ENCODE data around the gene SEC11A. TPM values are rescaled to one million over a fixed set of nuclear protein-coding genes. Genes with fewer than 3 reads are reported as not detected.

The SEC11A gene
- total RNA-seq, 1 experiment from 2014 or later = 192 TPM

- peaks cover 8% of the 10 kb centered on the region for H3K36me3 Mint-ChIP-seq (ENCODE audit: insufficient read depth, unreplicated experiment)
- no peak for DNase-seq (ENCODE audit: unreplicated experiment)
- intact Hi-C loops (cut with micrococcal nuclease) = no loop called here
- peaks cover 16% of the 10 kb centered on the region for H3K9me3 Mint-ChIP-seq (ENCODE audit: unreplicated experiment)
- H3K4me1 Mint-ChIP-seq (ENCODE audit: insufficient read depth, unreplicated experiment) = no peaks in the 10 kb centered on the region
- no peaks in the 10 kb centered on the region for H3K27me3 Mint-ChIP-seq (ENCODE audit: insufficient read depth, unreplicated experiment)
- POLR2A ChIA-PET = interaction anchor here (1.1 to 4.4 kb wide), 2 partner anchors 10 to 13 kb away, joined by 5 to 25 read pairs; no protein-coding TSS in a partner anchor
- TF ChIP-seq CTCF (IDR thresholded peaks at IDR 0.05; ENCODE audit: unreplicated experiment) = no peak
- CTCF ChIA-PET = interaction anchor here (0.8 to 1.0 kb wide), 3 partner anchors 9 to 14 kb away, joined by 3 to 4 read pairs (median 3); no protein-coding TSS in a partner anchor
- H3K27ac Mint-ChIP-seq (ENCODE audit: low read depth, unreplicated experiment) = no peak overlapping the region
- BruUV-seq (replicated peaks) = no TSS peak
- no peak overlapping the region for H3K4me3 Mint-ChIP-seq (ENCODE audit: unreplicated experiment)
Observed at GRCh38 chr15:84620626-84621025, 95.3 kb downstream of the SEC11A start.

Other genes starting within 250 kb of the SEC11A start
- gene ZSCAN2, start 115.1 kb downstream of the SEC11A start, total RNA-seq (2022) = 4.2 and 4.3 TPM in 2 replicates
- gene WDR73, start 61.9 kb downstream of the SEC11A start, total RNA-seq (2022) = 40.9 and 42.1 TPM in 2 replicates
- 5.1 and 7.1 TPM in 2 replicates for gene NMB, start 57.9 kb downstream of the SEC11A start, total RNA-seq (2022)
- gene ZNF592, start 32.5 kb upstream of the SEC11A start, total RNA-seq (2022) = 27.0 and 27.5 TPM in 2 replicates
- 0.07 and 0.10 TPM in 2 replicates for gene ALPK3, start 101.2 kb upstream of the SEC11A start, total RNA-seq (2022)
- gene SLC28A1, start 168.5 kb upstream of the SEC11A start, total RNA-seq (2022) = not detected in 2 replicates

Measured in MCF 10A (cell line).